Right hindlimb (tissue), 1 donor: ENCODE results near the gene ANKRD30BL.
"Not testable (repeated sequence)": the region's sequence is repeated elsewhere in the genome, so short reads cannot be mapped to it uniquely, and the experiment has no call there.

Source experiments
- DNase-seq: peaks from one replicate; pipeline ENCODE4 v3.0.0-alpha.2; 2018

ANKRD30BL gene

GRCh38 chr2:132161161-132162124, at the start of gene ANKRD30BL:
ANKRD30BL (minus strand) TSS chr2:132161952; CDS start chr2:132161705, 247 bp downstream.
- not testable (repeated sequence) for DNase-seq

- DNase-seq = not testable (repeated sequence)
Observed at GRCh38 chr2:132202866-132203265, 41.1 kb upstream of the ANKRD30BL start.

- DNase-seq = not testable (repeated sequence)
Observed at GRCh38 chr2:132192854-132193253, 31.1 kb upstream of the ANKRD30BL start.

GRCh38 chr2:132167100-132167499, 5.3 kb upstream of the ANKRD30BL start:
- DNase-seq = not testable (repeated sequence)

- not testable (repeated sequence) for DNase-seq
Observed at GRCh38 chr2:132162125-132162660, 441 bp upstream of the ANKRD30BL start.

GRCh38 chr2:132146774-132147173, 15.0 kb downstream of the ANKRD30BL start:
- peak; percentile 30 for DNase-seq
